GM03348 (cell line): ENCODE measurements around the gene PSMD9.
"Not testable (repeated sequence)": the region's sequence is repeated elsewhere in the genome, so short reads cannot be mapped to it uniquely, and the experiment has no call there.

Experiments
- DNase-seq: peaks from one replicate; pipeline ENCODE4 v3.0.0; 2012; ENCODE audit warnings: low spot score

The PSMD9 gene

DNA sequence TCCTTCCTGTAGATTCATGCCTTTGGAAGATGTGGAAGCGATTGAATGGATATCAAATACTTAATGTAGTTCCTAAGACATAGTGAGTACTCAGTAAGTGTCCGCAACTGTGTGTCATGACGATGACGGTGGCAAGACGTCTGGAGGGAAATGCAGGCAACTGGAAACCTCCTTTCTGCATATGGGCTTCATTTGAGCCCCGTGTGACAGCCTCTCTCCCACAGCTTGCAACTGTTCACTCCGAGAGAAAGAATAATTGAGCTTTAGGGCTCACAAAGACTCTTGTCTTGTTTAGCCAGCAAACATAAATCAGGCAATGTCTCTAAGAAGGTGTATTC is 36.7 kb downstream of the PSMD9 start:
- DNase-seq: peak; percentile 66

- no peak for DNase-seq
Observed at GRCh38 chr12:121926874-121927706, 38.5 kb downstream of the PSMD9 start.

DNA sequence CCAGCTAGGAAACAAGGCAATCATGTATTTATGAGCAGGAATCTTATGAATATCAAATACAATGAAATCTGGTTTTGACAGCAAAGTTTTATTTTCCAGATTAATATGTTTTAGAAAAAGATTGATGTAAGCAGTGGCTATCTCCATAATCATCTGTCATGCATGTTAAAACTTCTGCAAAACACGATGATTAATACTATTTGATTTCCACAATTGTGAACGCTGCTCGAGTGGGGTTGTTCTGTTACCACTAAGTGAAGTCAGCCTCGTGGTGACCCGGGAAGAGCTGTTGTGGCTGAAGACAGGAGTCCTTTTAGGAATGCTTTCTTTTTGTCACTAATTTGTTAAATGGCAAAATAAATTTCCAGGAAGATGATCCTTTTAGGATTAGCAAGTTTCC is 39.2 kb downstream of the PSMD9 start:
- DNase-seq: peak; percentile 20

- DNase-seq: not testable (repeated sequence)
Observed at GRCh38 chr12:121929545-121929944, 41.0 kb downstream of the PSMD9 start.

DNA sequence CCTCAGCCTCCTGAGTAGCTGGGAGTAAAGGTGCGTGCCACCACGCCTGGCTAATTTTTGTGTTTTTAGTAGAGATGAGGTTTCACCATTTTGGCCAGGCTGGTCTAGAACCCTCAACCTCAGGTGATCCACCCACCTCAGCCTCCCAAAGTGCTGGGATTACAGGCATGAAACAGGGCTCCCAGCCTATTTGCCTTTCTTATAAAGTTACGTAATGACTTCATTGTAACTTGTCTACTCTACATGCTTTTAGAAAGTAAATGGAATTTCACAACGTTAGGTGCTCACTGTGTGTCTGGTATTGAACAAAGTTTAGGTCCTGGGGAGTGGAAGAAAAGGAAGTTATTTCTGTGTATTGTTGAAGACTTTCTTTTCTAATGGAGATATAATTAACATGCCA is 42.3 kb downstream of the PSMD9 start:
- DNase-seq: no peak

- no peak for DNase-seq
Observed at GRCh38 chr12:121932176-121932536, 43.6 kb downstream of the PSMD9 start.

GRCh38 chr12:121932914-121933521 is 44.4 kb downstream of the PSMD9 start:
- no peak for DNase-seq

GRCh38 chr12:121933522-121934308 is 45.1 kb downstream of the PSMD9 start:
- DNase-seq: no peak

DNA sequence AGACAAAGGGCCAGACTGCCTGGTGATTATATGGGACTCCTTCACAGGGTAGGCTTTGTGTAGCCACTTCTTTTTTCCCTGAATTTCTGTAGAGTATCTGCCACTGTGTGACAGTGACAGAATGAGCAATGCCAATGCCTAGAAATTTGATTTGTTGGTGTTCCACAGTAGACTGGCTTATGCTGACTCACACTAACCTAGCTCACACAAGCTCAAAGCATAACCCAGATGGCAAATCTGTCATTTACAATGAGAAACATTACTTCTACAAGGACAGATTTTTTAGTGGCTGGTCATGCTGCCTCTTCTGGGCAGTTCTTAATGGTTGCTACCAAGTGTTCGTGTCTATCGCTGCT is 45.7 kb downstream of the PSMD9 start:
- DNase-seq: no peak

- no peak for DNase-seq
Observed at GRCh38 chr12:121937654-121938053, 49.1 kb downstream of the PSMD9 start.

GRCh38 chr12:121939186-121939585 is 50.6 kb downstream of the PSMD9 start:
- no peak for DNase-seq

GRCh38 chr12:121939992-121940766 is 51.6 kb downstream of the PSMD9 start:
- no peak for DNase-seq

GRCh38 chr12:121942145-121942718 is 53.6 kb downstream of the PSMD9 start:
- DNase-seq: no peak

GRCh38 chr12:121943926-121944325 is 55.3 kb downstream of the PSMD9 start:
- DNase-seq: no peak

DNA sequence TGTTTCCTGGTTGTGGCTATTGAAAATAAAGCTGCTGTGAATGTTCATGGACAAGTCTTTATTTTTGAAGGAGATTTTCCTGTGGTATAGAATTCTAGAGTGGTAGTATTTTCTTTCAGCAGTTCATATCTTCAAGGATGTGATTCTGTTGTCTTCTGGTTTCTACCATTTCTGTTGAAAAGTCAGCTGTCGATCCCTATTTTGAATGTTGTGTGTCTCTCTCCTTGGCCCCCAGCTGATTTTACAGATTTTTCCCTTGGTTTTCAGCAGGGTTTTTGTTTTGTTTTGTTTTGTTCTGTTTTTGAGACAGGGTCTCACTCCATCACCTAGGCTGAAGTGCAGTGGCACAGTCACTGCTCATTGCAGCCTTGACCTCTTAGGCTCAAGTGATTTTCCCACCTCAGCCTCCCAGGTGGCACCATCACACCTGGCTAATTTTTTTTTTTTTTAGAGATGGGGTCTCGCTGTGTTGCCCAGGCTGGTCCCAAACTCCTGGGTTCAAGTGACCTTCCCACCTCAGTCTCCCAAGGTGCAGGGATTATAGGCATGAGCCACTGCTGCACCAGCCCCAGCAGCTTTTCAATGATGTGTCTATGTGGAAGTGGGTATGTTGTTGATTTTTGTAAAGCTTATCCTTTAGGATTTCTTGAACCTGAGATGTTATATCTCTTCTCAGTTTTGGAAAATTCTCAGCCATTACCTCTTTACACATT is 57.9 kb downstream of the PSMD9 start:
- no peak for DNase-seq

DNA sequence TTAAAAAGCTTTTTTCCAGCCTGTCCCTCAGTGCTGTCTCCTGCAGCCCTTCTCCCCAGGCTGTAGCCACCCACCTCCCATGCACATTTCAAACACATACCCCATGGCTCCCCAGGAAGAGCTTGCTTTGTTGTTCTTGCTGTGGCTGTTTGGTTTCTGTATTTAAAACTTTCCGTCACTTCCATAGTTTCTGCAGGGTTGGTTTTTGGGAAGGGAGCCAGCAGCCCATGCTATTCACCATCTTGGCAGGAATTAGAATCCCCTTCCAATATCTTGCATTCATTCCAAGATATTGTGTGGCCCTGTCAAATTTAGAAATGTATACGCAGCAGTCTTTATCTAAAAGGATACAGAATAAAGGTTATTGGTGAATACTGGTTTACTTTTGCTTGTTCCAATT is 59.4 kb downstream of the PSMD9 start:
- DNase-seq: no peak

- DNase-seq: peak; percentile 38
Observed at GRCh38 chr12:121949648-121950397, 61.2 kb downstream of the PSMD9 start.

- no peak for DNase-seq
Observed at GRCh38 chr12:121953117-121953692, 64.6 kb downstream of the PSMD9 start.

GRCh38 chr12:121953695-121954094 is 65.1 kb downstream of the PSMD9 start:
- no peak for DNase-seq
